Astrocyte (in vitro differentiated cells and primary cell): ENCODE data around the gene SACS.

Experiments used
- CTCF ChIP-seq: IDR thresholded peaks from 2 replicates; pipeline ENCODE4 v1.5.1; 2011; ENCODE audit warnings: low read depth, mild to moderate bottlenecking, inconsistent platforms, low read length, moderate library complexity; ENCODE audit not compliant: insufficient read depth
- EZH2 ChIP-seq: IDR thresholded peaks from 2 replicates; pipeline ENCODE4 v1.6.1; 2012; ENCODE audit warnings: mild to moderate bottlenecking, low read length, inconsistent platforms; ENCODE audit not compliant: insufficient read depth

- TF ChIP-seq CTCF = no peak
- no peak for TF ChIP-seq EZH2
Measured at GRCh38 chr13:23344931-23345595, 88.4 kb downstream of the SACS start.
